CD14-positive monocyte (primary cell): ENCODE data around the gene HBD. TPM values are rescaled to one million over a fixed set of nuclear protein-coding genes. Genes with fewer than 3 reads are reported as not detected.
"Not testable (repeated sequence)": the region's sequence is repeated elsewhere in the genome, so short reads cannot be mapped to it uniquely, and the experiment has no call there.

Experiments
- DNase-seq, 3 donors: peaks; one replicate each; pipeline ENCODE4 v3.0.0-alpha.2; 2011 to 2022
- H2AFZ ChIP-seq: 2 replicates; pipeline ENCODE4 v1.6.0; 2012; ENCODE audit warnings: mild to moderate bottlenecking, low read depth, low read length, inconsistent platforms; ENCODE audit not compliant: insufficient read depth, poor library complexity, severe bottlenecking
- H3K27ac ChIP-seq, 2 donors: 1 replicate in 1 of 2; 2 replicates in 1 of 2; pipeline ENCODE4 v1.5.1; 2012 to 2013; ENCODE audit warnings: low read length in 2 of 2, control low read depth in 1 of 2, inconsistent platforms in 1 of 2, low read depth in 1 of 2, mild to moderate bottlenecking in 1 of 2
- H3K27me3 ChIP-seq, 2 donors: one replicate each; pipeline versions ENCODE4 v1.6.0 to v1.6.1; 2011 to 2013; ENCODE audit warnings: low read length in 2 of 2; ENCODE audit not compliant: control insufficient read depth in 2 of 2, insufficient read depth in 2 of 2
- H3K36me3 ChIP-seq, 2 donors: replicated peaks in 1 of 2; 1 replicate in 1 of 2; 2 replicates in 1 of 2; pipeline versions ENCODE4 v1.5.1 to v1.6.1; 2012 to 2013; ENCODE audit warnings: low read length in 2 of 2, control low read depth in 1 of 2, inconsistent platforms in 1 of 2, mild to moderate bottlenecking in 1 of 2; ENCODE audit not compliant: insufficient read depth in 2 of 2, control insufficient read depth in 1 of 2
- H3K4me1 ChIP-seq, 2 donors: 1 replicate in 1 of 2; 2 replicates in 1 of 2; pipeline versions ENCODE4 v1.5.1 to v1.6.1; 2012 to 2013; ENCODE audit warnings: low read length in 2 of 2, control low read depth in 1 of 2, inconsistent platforms in 1 of 2, mild to moderate bottlenecking in 1 of 2, moderate library complexity in 1 of 2; ENCODE audit not compliant: insufficient read depth in 2 of 2, control insufficient read depth in 1 of 2
- H3K4me2 ChIP-seq: replicated peaks from 2 replicates; pipeline ENCODE3; 2012; ENCODE audit warnings: low read length, moderate library complexity, mild to moderate bottlenecking; ENCODE audit not compliant: poor library complexity, severe bottlenecking; ENCODE audit errors: extremely low read depth
- H3K4me3 ChIP-seq, 3 experiments: fragments of 200-600 bp in 1 of 3; sonication (generic) in 1 of 3; replicated peaks in 1 of 3; 1 replicate in 2 of 3; 2 replicates in 1 of 3; pipeline ENCODE4 v1.5.1; 2011 to 2013; ENCODE audit warnings: low read length in 3 of 3, mild to moderate bottlenecking in 3 of 3, control low read depth in 2 of 3, low read depth in 2 of 3, inconsistent platforms in 1 of 3, moderate library complexity in 1 of 3
- H3K79me2 ChIP-seq: 2 replicates; pipeline ENCODE4 v1.6.0; 2012; ENCODE audit warnings: mild to moderate bottlenecking, control low read depth, inconsistent platforms, low read length, moderate library complexity; ENCODE audit not compliant: insufficient read depth
- H3K9ac ChIP-seq: 2 replicates; pipeline ENCODE4 v1.6.0; 2017; ENCODE audit warnings: low read length, mild to moderate bottlenecking; ENCODE audit not compliant: insufficient read depth, poor library complexity, severe bottlenecking
- H3K9me3 ChIP-seq, 2 donors: replicated peaks in 1 of 2; 1 replicate in 1 of 2; 2 replicates in 1 of 2; pipeline versions ENCODE4 v1.5.1 to v1.6.1; 2012 to 2013; ENCODE audit warnings: low read length in 2 of 2, control low read depth in 1 of 2; ENCODE audit not compliant: control insufficient read depth in 1 of 2, insufficient read depth in 1 of 2
- H4K20me1 ChIP-seq: 2 replicates; pipeline ENCODE4 v1.6.0; 2012; ENCODE audit warnings: mild to moderate bottlenecking, low read length, control low read depth, moderate library complexity; ENCODE audit not compliant: insufficient read depth
- H3K27ac Mint-ChIP-seq, 7 donors: one replicate each; pipeline ENCODE4 v1.8.0; 2020; ENCODE audit warnings: mild to moderate bottlenecking in 7 of 7, mixed read lengths in 7 of 7, moderate library complexity in 6 of 7, inconsistent platforms in 2 of 7
- H3K27me3 Mint-ChIP-seq, 3 donors: one replicate each; pipeline ENCODE4 v1.8.0; 2021 to 2022; ENCODE audit warnings: low read depth in 3 of 3, mild to moderate bottlenecking in 3 of 3, mixed read lengths in 3 of 3, moderate library complexity in 3 of 3, inconsistent platforms in 1 of 3
- H3K36me3 Mint-ChIP-seq, 2 donors: one replicate each; pipeline ENCODE4 v1.8.0; 2020; ENCODE audit warnings: mixed read lengths in 2 of 2, inconsistent platforms in 1 of 2, mild to moderate bottlenecking in 1 of 2
- H3K4me1 Mint-ChIP-seq: one replicate; pipeline ENCODE4 v1.8.0; 2020; ENCODE audit warnings: mild to moderate bottlenecking, mixed read lengths
- H3K4me3 Mint-ChIP-seq, 2 donors: one replicate each; pipeline ENCODE4 v1.8.0; 2020; ENCODE audit warnings: mild to moderate bottlenecking in 2 of 2, mixed read lengths in 2 of 2, moderate library complexity in 1 of 2
- H3K9me3 Mint-ChIP-seq, 7 donors: one replicate each; pipeline ENCODE4 v1.8.0; 2020 to 2022; ENCODE audit warnings: mixed read lengths in 7 of 7, mild to moderate bottlenecking in 6 of 7, moderate library complexity in 6 of 7, inconsistent platforms in 2 of 7
- WGBS: methylation state at CpG from one replicate; pipeline ENCODE4 v1.1.5; 2013; ENCODE audit warnings: missing lambda C conversion rate; ENCODE audit not compliant: insufficient coverage; 5-methylcytosine and 5-hydroxymethylcytosine counted together
- intact Hi-C, 2 donors: fragments of 100-400 bp; cut with micrococcal nuclease; formaldehyde crosslinking; loops; one replicate each; pipeline versions ENCODE4 v1.15.0 to v1.15.1; 2023
- polyA plus RNA-seq, 3 donors: library from polyadenylated mRNA; depleted of rRNA in 1 of 3; unstranded in 2 of 3; stranded (reverse) in 1 of 3; fragments of 300-500 nt in 2 of 3; fragments of >200 nt in 1 of 3; fragmentation: Illumina TruSeq in 2 of 3; gene quantifications; 1 replicate in 2 of 3; 2 replicates in 1 of 3; pipeline ENCODE4 v1.2.3, GENCODE V29; 2012 to 2021
- TF ChIP-seq, protein P1 (sequence below): fragments of 200-600 bp; IDR thresholded peaks from one replicate; pipeline ENCODE4 v1.8.0; 2022; ENCODE audit warnings: antibody characterized with exemption, mild to moderate bottlenecking

Gene HBD
- polyA plus RNA-seq, 3 donors, result not detected

GRCh38 chr11:5258543-5259262 is 24.4 kb upstream of the HBD start:
- no peak overlapping the region for H3K9ac ChIP-seq
- H3K79me2 ChIP-seq, result no peaks in the 10 kb centered on the region
- H3K4me3 Mint-ChIP-seq, result no peak overlapping the region
- H3K9me3 Mint-ChIP-seq, result peaks cover 0 to 16% (median 5%) of the 10 kb centered on the region in 7 donors
- no peak for DNase-seq
- H3K27ac Mint-ChIP-seq, result no peak overlapping the region
- H3K27me3 ChIP-seq, result no peaks in the 10 kb centered on the region
- no peaks in the 10 kb centered on the region for H3K4me1 Mint-ChIP-seq
- no peaks in the 10 kb centered on the region for H4K20me1 ChIP-seq
- H3K27me3 Mint-ChIP-seq, result no peaks in the 10 kb centered on the region
- intact Hi-C loops, result no loop called here
- no peak overlapping the region for H3K4me2 ChIP-seq
- WGBS, result 92% methylated on average over 6 of the region's 7 CpGs
- no peaks in the 10 kb centered on the region for H3K36me3 Mint-ChIP-seq
- no peak overlapping the region for H2AFZ ChIP-seq
- TF ChIP-seq, protein P1, sequence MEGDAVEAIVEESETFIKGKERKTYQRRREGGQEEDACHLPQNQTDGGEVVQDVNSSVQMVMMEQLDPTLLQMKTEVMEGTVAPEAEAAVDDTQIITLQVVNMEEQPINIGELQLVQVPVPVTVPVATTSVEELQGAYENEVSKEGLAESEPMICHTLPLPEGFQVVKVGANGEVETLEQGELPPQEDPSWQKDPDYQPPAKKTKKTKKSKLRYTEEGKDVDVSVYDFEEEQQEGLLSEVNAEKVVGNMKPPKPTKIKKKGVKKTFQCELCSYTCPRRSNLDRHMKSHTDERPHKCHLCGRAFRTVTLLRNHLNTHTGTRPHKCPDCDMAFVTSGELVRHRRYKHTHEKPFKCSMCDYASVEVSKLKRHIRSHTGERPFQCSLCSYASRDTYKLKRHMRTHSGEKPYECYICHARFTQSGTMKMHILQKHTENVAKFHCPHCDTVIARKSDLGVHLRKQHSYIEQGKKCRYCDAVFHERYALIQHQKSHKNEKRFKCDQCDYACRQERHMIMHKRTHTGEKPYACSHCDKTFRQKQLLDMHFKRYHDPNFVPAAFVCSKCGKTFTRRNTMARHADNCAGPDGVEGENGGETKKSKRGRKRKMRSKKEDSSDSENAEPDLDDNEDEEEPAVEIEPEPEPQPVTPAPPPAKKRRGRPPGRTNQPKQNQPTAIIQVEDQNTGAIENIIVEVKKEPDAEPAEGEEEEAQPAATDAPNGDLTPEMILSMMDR, result no peak
- no peak overlapping the region for H3K4me3 ChIP-seq
- no peaks in the 10 kb centered on the region for H3K36me3 ChIP-seq
- no peaks in the 10 kb centered on the region for H3K4me1 ChIP-seq
- H3K9me3 ChIP-seq, result peaks cover 0 to 13% of the 10 kb centered on the region in 2 donors
- H3K27ac ChIP-seq, result no peak overlapping the region

- 100% methylated on average over 2 of the region's 2 CpGs for WGBS
- TF ChIP-seq, protein P1, result no peak
- no peak overlapping the region for H3K4me3 ChIP-seq
- no peaks in the 10 kb centered on the region for H3K36me3 ChIP-seq
- no peak overlapping the region for H3K27ac ChIP-seq
- no peaks in the 10 kb centered on the region for H3K4me1 ChIP-seq
- peaks cover 0 to 11% (median 5%) of the 10 kb centered on the region in 7 donors for H3K9me3 Mint-ChIP-seq
- no peak overlapping the region for H2AFZ ChIP-seq
- no peaks in the 10 kb centered on the region for H3K36me3 Mint-ChIP-seq
- H3K4me2 ChIP-seq, result no peak overlapping the region
- H3K79me2 ChIP-seq, result no peaks in the 10 kb centered on the region
- H3K4me1 Mint-ChIP-seq, result no peaks in the 10 kb centered on the region
- H3K9ac ChIP-seq, result no peak overlapping the region
- intact Hi-C loops, result no loop called here
- no peaks in the 10 kb centered on the region for H3K27me3 Mint-ChIP-seq
- no peak for DNase-seq
- H3K27me3 ChIP-seq, result no peaks in the 10 kb centered on the region
- peaks cover 0 to 13% of the 10 kb centered on the region in 2 donors for H3K9me3 ChIP-seq
- H3K4me3 Mint-ChIP-seq, result no peak overlapping the region
- no peaks in the 10 kb centered on the region for H4K20me1 ChIP-seq
- no peak overlapping the region for H3K27ac Mint-ChIP-seq
These were observed 23.0 kb upstream of the HBD start for GRCh38 chr11:5257296-5257695.

- H3K4me1 ChIP-seq, H3K27ac ChIP-seq, H3K4me3 ChIP-seq, H3K9ac ChIP-seq, H2AFZ ChIP-seq, H3K36me3 Mint-ChIP-seq, H3K79me2 ChIP-seq, intact Hi-C loops, H3K36me3 ChIP-seq, H3K4me1 Mint-ChIP-seq, H3K4me3 Mint-ChIP-seq, H3K4me2 ChIP-seq, DNase-seq, H4K20me1 ChIP-seq, H3K27me3 Mint-ChIP-seq, H3K27me3 ChIP-seq, H3K27ac Mint-ChIP-seq: not testable (repeated sequence)
- no CpG with 5 or more reads among the region's 9 CpGs for WGBS
- H3K9me3 ChIP-seq, result peaks cover 0 to 13% of the 10 kb centered on the region in 2 donors
- peaks cover 0 to 11% (median 2%) of the 10 kb centered on the region in 7 donors for H3K9me3 Mint-ChIP-seq
These were observed 20.5 kb upstream of the HBD start, which contains the start of gene HBG2 for GRCh38 chr11:5254646-5255413. Gene HBG2, minus strand, starts transcription at chr11:5254781. Its CDS starts 53 bp downstream, at chr11:5254728.
